Neural progenitor cell (in vitro differentiated cells): ENCODE results near the gene TMEM233. TPM values are rescaled to one million over a fixed set of nuclear protein-coding genes. Genes with fewer than 3 reads are reported as not detected.

Experiments used
- DNase-seq: peaks from one replicate; pipeline ENCODE4 v3.0.0-alpha.2; 2016; ENCODE audit warnings: low spot score
- H2AFZ ChIP-seq: fragments of 200-600 bp; sonication (generic); replicated peaks from 2 replicates; pipeline ENCODE4 v1.6.1; 2016; ENCODE audit warnings: antibody characterized with exemption
- H3F3A ChIP-seq: fragments of 200-600 bp; sonication (generic); 2 replicates; pipeline ENCODE4 v1.6.1; 2016; ENCODE audit warnings: antibody characterized with exemption, low read depth
- H3K27ac ChIP-seq: fragments of 200-600 bp; sonication (generic); 2 replicates; pipeline ENCODE4 v1.5.1; 2016; ENCODE audit warnings: mild to moderate bottlenecking
- H3K27me3 ChIP-seq: fragments of 200-600 bp; sonication (generic); 2 replicates; pipeline ENCODE4 v1.6.1; 2016; ENCODE audit warnings: mild to moderate bottlenecking, moderate library complexity
- H3K36me3 ChIP-seq: fragments of 200-600 bp; sonication (generic); 2 replicates; pipeline ENCODE4 v1.5.1; 2016
- H3K4me1 ChIP-seq: fragments of 200-600 bp; sonication (generic); 2 replicates; pipeline ENCODE4 v1.6.1; 2016; ENCODE audit warnings: mixed run types
- H3K4me2 ChIP-seq: fragments of 200-600 bp; sonication (generic); 2 replicates; pipeline ENCODE4 v1.6.1; 2016
- H3K4me3 ChIP-seq: fragments of 200-600 bp; sonication (generic); 2 replicates; pipeline ENCODE4 v1.5.1; 2016
- H3K79me2 ChIP-seq: fragments of 200-600 bp; sonication (generic); 2 replicates; pipeline ENCODE4 v1.6.1; 2016; ENCODE audit warnings: low read depth
- H3K9ac ChIP-seq: fragments of 200-600 bp; sonication (generic); 2 replicates; pipeline ENCODE4 v1.6.1; 2016
- H3K9me3 ChIP-seq: fragments of 200-600 bp; sonication (generic); 2 replicates; pipeline ENCODE4 v1.5.1; 2016; ENCODE audit warnings: low read depth
- H4K20me1 ChIP-seq: fragments of 200-600 bp; sonication (generic); 2 replicates; pipeline ENCODE4 v1.6.1; 2016; ENCODE audit warnings: low read depth
- H3K27ac Mint-ChIP-seq: 3 replicates; pipeline ENCODE4 v1.8.0; 2021; ENCODE audit warnings: mixed read lengths
- H3K27me3 Mint-ChIP-seq: 2 replicates; pipeline ENCODE4 v1.8.0; 2022; ENCODE audit warnings: low read depth, mild to moderate bottlenecking, inconsistent platforms, moderate library complexity, mixed read lengths; ENCODE audit not compliant: insufficient read depth
- H3K36me3 Mint-ChIP-seq: 3 replicates; pipeline ENCODE4 v1.8.0; 2021; ENCODE audit warnings: mixed read lengths
- H3K4me1 Mint-ChIP-seq: 3 replicates; pipeline ENCODE4 v1.8.0; 2021; ENCODE audit warnings: mixed read lengths
- H3K4me3 Mint-ChIP-seq: 3 replicates; pipeline ENCODE4 v1.8.0; 2021; ENCODE audit warnings: mild to moderate bottlenecking, moderate library complexity, mixed read lengths
- H3K9me3 Mint-ChIP-seq: 3 replicates; pipeline ENCODE4 v1.8.0; 2020; ENCODE audit warnings: mixed read lengths
- CTCF ChIP-seq: fragments of 200-600 bp; sonication (generic); IDR thresholded peaks from 2 replicates; pipeline ENCODE4 v1.5.1; 2017; ENCODE audit warnings: antibody characterized with exemption, mild to moderate bottlenecking
- EZH2 ChIP-seq: fragments of 200-600 bp; sonication (generic); IDR thresholded peaks from 2 replicates; pipeline ENCODE4 v1.6.1; 2017; ENCODE audit warnings: antibody characterized with exemption, mild to moderate bottlenecking, moderate library complexity
- EZH2phosphoT487 ChIP-seq: fragments of 200-600 bp; sonication (generic); IDR thresholded peaks from 2 replicates; pipeline ENCODE4 v1.6.1; 2017; ENCODE audit warnings: antibody characterized with exemption
- small RNA-seq: library from RNA; depleted of rRNA; stranded (forward); fragments of <200 nt; gene quantifications from one replicate; pipeline ENCODE3, GENCODE V24; 2015
- total RNA-seq: library from RNA; depleted of rRNA; stranded (reverse); fragments of >200 nt; gene quantifications from 2 replicates; pipeline ENCODE4 v1.2.3, GENCODE V29; 2015; ENCODE audit warnings: low replicate concordance

The TMEM233 gene
- total RNA-seq, 1 donor from 2014 or later = not detected

- no peak for DNase-seq
- Mint-ChIP-seq H3K27me3 (no peaks in the 10 kb centered on the region), H3K9me3 (no peaks in the 10 kb centered on the region), H3K27ac (no peak overlapping the region), H3K4me1 (no peaks in the 10 kb centered on the region), H3K36me3 (peaks cover 27% of the 10 kb centered on the region), H3K4me3 (no peak overlapping the region)
- Histone ChIP-seq H3F3A (no peaks in the 10 kb centered on the region), H3K4me3 (no peak overlapping the region), H3K4me2 (no peak overlapping the region), H3K27ac (no peak overlapping the region), H3K36me3 (no peaks in the 10 kb centered on the region), H3K4me1 (no peaks in the 10 kb centered on the region), H3K27me3 (no peaks in the 10 kb centered on the region), H4K20me1 (no peaks in the 10 kb centered on the region), H3K9me3 (no peaks in the 10 kb centered on the region), H3K79me2 (no peaks in the 10 kb centered on the region), H3K9ac (no peak overlapping the region), H2AFZ (no peak overlapping the region)
- TF ChIP-seq EZH2 = no peak
- TF ChIP-seq CTCF = no peak
- no peak for TF ChIP-seq EZH2phosphoT487
These were observed 96.4 kb downstream of the TMEM233 start for GRCh38 chr12:119689935-119690500.

- H2AFZ ChIP-seq = no peak overlapping the region
- Mint-ChIP-seq H3K27me3 (no peaks in the 10 kb centered on the region), H3K4me3 (no peak overlapping the region), H3K27ac (no peak overlapping the region), H3K9me3 (no peaks in the 10 kb centered on the region), H3K36me3 (peaks cover 21% of the 10 kb centered on the region), H3K4me1 (no peaks in the 10 kb centered on the region)
- H3K4me1 ChIP-seq = no peaks in the 10 kb centered on the region
- no peak overlapping the region for H3K4me3 ChIP-seq
- H3K9me3 ChIP-seq = no peaks in the 10 kb centered on the region
- TF ChIP-seq CTCF = no peak
- TF ChIP-seq EZH2 = no peak
- no peak for TF ChIP-seq EZH2phosphoT487
- no peaks in the 10 kb centered on the region for H3F3A ChIP-seq
- no peak overlapping the region for H3K9ac ChIP-seq
- DNase-seq = no peak
- no peak overlapping the region for H3K4me2 ChIP-seq
- H4K20me1 ChIP-seq = no peaks in the 10 kb centered on the region
- H3K36me3 ChIP-seq = no peaks in the 10 kb centered on the region
- no peaks in the 10 kb centered on the region for H3K79me2 ChIP-seq
- H3K27me3 ChIP-seq = no peaks in the 10 kb centered on the region
- no peak overlapping the region for H3K27ac ChIP-seq
These were observed 97.7 kb downstream of the TMEM233 start for GRCh38 chr12:119691202-119691810.

GRCh38 chr12:119692410-119692809, 98.8 kb downstream of the TMEM233 start:
- Mint-ChIP-seq H3K36me3 (peaks cover 24% of the 10 kb centered on the region), H3K27me3 (no peaks in the 10 kb centered on the region), H3K4me3 (no peak overlapping the region), H3K27ac (no peak overlapping the region), H3K4me1 (peaks cover 6% of the 10 kb centered on the region), H3K9me3 (no peaks in the 10 kb centered on the region)
- DNase-seq = no peak
- Histone ChIP-seq H3K4me1 (no peaks in the 10 kb centered on the region), H2AFZ (no peak overlapping the region), H3K27ac (no peak overlapping the region), H3K79me2 (no peaks in the 10 kb centered on the region), H3K9ac (no peak overlapping the region), H3K36me3 (no peaks in the 10 kb centered on the region), H3K9me3 (no peaks in the 10 kb centered on the region), H4K20me1 (no peaks in the 10 kb centered on the region), H3K4me2 (no peak overlapping the region), H3K4me3 (no peak overlapping the region), H3F3A (no peaks in the 10 kb centered on the region), H3K27me3 (no peaks in the 10 kb centered on the region)
- TF ChIP-seq EZH2 (no peak), EZH2phosphoT487 (no peak), CTCF (no peak)

Small RNAs within 50 kb of the gene (small RNA-seq; reads per million reads assigned to genes)
- gene RN7SKP197 = not detected

Other genes with a start within 250 kb of the TMEM233 start
- gene PRKAB1, start 74.4 kb downstream of the TMEM233 start, total RNA-seq = 24.5 and 25.3 TPM in 2 replicates